Stimulated activated CD8-positive, alpha-beta memory T cell treated with anti-CD3 and anti-CD28 coated beads, Interleukin-7, amount 100 ng/mL, for 4 hours (primary cell): ENCODE measurements around the gene SMG1.

Source experiments
- DNase-seq, 2 donors: peaks; one replicate each; pipeline ENCODE4 v3.0.0-alpha.2; 2020; ENCODE audit warnings: low read depth in 2 of 2

The SMG1 gene

DNA sequence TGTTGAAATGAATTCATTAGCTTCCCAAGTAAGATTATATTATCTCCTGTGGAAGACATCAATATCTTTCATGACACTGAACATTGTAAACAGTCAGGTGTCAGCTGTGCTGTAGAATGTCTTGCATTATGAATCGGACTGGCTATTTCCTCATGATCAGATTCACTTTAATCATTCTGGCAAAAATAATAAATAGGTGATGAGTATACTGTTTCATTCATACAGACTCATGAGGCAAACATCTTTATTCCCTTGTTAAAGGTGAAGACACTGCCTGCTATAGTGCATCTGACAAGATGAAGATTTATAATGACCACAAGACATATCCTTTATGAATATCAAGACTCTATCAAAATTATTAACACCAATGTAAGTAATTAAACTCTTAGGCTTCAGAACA lies 73.6 kb downstream of the SMG1 start:
- DNase-seq, result no peak

DNA sequence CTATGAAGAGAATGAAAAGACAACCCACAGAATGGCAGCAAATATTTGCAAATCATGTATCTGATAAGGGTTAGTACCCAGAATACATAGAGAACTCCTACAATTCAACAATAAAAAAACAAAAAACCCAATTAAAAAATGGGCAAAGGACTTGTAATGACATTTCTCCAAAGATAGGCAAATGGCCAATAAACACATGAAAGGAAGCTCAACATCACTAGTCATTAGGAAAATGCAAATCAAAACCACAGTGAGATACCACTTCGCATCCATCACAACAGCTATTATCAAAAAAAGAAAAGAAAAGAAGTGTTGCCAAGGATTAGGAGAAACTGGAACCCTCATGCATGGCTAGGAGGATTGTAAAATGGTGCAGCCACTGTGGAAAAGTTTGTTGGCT lies 79.8 kb downstream of the SMG1 start:
- DNase-seq, result no peak

DNA sequence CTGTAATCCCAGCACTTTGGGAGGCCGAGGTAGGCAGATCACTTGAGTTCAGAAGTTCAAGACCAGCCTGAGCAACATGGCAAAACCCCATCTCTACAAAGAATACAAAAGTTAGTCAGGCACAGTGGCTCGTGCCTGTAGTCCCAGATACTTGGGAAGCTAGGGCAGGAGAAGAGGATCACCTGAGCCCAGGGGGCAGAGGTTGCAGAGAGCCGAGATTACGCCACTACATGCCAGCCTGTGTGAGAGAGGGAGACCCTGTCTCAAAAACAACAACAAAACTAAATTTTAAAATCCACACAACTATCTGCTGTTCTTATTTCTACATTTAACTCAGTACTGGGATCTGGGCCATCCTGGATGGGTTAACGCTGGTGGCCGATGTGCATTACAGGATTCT lies 83.6 kb downstream of the SMG1 start:
- no peak for DNase-seq

- no peak for DNase-seq
Measured at GRCh38 chr16:18841833-18842525, 84.2 kb downstream of the SMG1 start.

GRCh38 chr16:18839555-18839954 lies 86.7 kb downstream of the SMG1 start:
- no peak for DNase-seq

- DNase-seq, result no peak
Measured at GRCh38 chr16:18836702-18837101, 89.5 kb downstream of the SMG1 start.

DNA sequence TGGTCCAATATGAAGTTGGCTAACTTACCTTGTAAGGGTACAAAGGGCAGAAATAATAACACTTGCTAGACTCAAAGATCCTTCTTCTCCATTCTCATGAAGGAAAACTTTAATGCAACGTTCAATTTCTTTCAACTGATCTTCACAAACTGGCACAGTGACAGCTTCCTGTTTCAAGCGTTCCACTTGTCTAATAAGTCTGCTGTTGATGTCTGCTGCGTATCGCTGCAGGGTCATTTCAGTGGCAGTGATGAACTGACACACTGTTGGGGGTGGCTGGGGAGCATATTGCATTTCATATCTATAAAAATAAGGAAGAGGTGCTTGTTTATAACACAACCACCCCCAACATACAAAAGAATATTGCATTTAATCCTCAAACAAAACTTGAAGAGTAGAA lies 91.3 kb downstream of the SMG1 start:
- DNase-seq, result no peak

DNA sequence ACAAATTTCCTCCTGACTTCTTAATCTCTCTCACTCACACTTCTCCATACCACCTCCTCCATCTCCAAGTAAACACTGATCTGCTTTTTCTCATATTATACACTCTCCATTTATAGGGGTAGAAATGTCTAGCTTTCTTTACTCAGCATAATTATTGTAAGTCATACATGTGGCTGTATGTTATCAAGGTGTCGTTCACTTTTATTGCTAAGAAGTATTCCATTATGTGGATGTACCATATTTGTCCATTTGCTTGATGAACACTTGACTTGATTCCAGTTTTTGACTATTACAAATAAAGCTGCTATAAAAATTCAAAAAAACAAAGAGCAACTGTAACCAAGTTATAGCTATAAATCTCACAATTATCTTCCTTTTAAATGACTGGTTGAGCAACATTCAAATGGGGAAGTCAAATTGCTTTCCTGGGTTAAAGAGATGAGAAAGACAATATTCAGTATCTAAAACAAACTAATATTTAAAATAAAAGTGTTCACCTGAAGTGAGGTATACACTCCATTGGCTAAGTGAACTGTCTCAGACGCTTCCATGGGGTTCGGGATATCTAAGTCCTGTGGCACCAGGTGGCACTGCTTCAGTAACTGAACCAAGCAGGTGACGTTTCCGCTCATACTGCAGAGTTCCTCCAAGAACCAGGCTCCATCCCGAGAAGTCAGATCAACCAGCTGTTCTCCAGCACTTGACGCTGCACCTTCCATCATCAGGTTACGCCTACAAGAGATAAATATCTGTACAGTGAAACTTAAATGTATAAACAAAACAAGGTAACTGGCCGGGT lies 92.3 kb downstream of the SMG1 start:
- no peak for DNase-seq

DNA sequence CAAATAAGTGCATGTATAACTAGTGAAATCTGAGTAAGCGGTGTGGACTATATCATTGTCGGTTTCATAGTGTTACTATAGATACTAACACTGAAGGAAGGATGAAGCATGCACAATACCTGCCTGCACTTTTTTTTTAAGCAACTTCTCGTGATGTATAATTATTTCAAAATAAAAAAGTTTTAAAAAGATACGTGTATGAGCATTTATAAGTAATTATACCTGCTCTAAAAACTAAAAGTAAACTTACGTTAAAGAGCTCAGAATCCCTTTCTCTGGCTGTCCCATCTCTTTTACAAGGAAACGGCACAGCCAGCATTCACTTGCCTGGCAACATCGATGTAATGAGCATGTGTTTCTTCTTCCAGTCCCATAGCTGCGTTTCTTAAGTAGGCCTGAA lies 93.6 kb downstream of the SMG1 start:
- no peak for DNase-seq

GRCh38 chr16:18832006-18832405 lies 94.2 kb downstream of the SMG1 start:
- DNase-seq, result no peak

- DNase-seq, result no peak
Measured at GRCh38 chr16:18829251-18829650, 97.0 kb downstream of the SMG1 start.

DNA sequence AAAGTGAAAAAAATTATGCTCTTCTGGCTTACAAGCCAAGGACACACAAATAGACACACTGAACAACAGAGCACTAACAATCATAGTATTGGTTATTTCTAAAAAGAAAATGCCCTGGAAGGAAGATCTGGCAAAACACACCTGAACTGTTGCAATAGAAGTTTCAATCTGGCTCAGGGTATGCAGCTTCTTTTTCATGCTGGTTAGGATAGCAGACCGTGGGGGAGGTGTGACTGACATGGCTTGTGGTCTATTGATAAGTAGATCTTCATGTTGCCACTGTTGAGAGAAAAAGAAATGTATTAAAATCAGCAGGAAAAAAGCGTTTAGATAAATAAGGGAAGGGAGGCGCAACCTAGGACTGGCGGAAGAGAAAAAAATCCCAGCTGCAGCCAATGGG lies 98.3 kb downstream of the SMG1 start:
- DNase-seq, result no peak

- DNase-seq, result no peak
Measured at GRCh38 chr16:18816286-18816685, 109.9 kb downstream of the SMG1 start.

DNA sequence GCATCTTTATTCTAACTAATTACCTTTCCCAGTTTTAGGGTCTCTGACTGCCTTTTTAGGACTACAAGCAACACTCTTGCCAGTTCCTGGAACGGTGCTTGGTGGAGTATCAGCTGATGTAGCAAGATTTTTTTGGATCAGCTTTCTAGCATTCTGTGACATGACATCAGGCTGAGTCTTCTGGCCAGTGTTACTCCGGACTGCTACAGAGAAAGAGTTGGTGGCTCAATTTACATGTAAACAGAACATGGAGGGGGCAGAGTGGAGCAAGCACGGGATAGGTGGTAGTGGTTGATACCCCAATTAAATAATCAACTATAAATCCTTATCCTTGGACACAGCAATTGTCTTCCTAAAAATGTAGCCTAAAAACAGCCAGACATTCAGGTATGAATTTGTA lies 114.3 kb downstream of the SMG1 start:
- no peak for DNase-seq

GRCh38 chr16:18809165-18809564 lies 117.0 kb downstream of the SMG1 start:
- DNase-seq, result no peak

DNA sequence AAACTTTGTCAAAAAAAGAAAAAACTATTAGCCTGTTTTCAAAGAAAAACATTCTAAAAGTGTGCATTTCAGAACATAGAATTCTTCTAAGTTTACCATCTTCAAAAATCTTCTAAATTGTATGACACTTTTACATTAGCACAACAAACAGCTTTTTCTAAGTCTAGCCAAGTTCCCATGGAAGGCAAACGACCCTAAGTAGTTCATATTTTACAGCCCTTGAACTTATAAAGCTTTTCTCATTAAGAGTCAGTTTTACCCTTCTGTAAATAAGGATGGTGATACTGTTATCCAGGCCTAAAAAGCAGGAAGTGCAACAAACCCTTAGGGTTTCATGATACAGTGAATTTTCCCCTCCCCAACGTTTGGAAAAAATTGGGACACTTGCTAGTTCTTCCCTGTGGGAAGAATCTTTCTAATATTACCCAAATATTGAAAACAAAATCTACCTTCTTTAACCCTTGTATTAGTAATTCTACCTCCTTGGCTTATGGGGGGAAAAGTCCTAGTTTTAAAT lies 120.9 kb downstream of the SMG1 start:
- no peak for DNase-seq

- no peak for DNase-seq
Measured at GRCh38 chr16:18804540-18804939, 121.7 kb downstream of the SMG1 start.

DNA sequence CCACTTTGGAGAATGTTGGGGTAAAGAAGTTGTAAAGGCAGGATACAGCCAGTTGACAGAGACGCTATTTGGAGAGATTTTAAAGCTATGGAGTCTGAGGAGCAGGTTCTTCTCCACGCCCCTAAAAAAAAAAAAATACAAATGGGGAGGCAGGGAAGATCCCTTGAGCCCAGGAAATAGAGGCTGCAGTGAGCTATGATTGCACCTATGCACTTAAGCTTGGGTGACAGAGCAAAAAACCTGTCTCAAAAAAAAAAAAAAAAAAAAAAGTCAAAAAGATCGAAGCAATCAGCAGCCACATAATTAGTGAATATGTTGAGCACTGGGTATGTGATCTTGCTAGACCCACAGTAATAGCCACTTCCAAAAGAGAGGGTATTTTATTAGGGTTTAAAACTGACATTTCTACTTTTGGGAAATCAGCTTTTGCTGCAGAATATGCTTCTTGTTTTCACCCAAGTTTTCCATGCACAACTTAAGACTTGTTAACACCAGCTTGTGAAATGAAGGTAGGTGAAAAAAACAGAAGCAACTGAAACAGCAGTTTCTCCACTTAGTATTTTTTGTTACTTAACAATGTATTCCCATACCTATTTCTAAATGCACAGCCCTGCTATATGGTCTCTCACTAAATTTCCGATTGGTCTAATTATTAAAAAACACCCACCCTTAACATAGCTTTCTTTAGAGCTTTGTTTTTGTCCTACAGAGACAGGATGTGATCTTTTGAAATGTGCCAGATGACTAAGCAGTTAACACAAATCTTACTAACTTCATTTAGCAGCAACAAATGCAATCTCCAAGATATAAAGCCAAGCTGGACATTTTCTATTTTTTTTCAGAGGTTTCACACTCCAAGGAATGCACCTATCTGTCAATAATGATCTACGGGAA lies 122.4 kb downstream of the SMG1 start:
- DNase-seq, result no peak

DNA sequence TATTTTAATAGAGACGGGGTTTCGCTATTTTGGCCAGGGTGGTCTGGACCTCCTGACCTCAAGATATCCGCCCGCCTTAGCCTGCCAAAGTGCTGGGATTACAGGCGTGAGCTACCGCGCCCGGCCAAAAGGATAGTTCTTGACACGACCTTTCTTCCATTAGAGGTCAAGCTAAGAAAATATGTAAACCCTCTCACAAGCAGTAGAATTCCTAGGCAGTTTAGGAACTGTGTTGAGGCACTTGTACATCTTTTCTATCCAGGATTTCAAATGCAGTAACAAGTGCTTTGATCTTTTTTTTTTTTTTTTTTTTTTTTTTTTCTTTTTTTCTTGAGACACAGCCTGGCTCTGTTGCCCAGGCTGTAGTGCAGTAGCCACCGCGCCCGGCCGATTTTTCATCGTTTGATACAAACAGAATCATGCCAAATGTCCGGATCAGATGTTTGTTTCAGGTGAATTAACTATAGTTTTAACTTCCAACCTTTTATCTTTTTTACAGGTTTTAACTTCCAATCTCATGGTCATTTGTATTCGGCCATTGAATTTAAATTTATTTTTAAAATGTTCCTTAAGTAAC lies 123.4 kb downstream of the SMG1 start:
- no peak for DNase-seq

DNA sequence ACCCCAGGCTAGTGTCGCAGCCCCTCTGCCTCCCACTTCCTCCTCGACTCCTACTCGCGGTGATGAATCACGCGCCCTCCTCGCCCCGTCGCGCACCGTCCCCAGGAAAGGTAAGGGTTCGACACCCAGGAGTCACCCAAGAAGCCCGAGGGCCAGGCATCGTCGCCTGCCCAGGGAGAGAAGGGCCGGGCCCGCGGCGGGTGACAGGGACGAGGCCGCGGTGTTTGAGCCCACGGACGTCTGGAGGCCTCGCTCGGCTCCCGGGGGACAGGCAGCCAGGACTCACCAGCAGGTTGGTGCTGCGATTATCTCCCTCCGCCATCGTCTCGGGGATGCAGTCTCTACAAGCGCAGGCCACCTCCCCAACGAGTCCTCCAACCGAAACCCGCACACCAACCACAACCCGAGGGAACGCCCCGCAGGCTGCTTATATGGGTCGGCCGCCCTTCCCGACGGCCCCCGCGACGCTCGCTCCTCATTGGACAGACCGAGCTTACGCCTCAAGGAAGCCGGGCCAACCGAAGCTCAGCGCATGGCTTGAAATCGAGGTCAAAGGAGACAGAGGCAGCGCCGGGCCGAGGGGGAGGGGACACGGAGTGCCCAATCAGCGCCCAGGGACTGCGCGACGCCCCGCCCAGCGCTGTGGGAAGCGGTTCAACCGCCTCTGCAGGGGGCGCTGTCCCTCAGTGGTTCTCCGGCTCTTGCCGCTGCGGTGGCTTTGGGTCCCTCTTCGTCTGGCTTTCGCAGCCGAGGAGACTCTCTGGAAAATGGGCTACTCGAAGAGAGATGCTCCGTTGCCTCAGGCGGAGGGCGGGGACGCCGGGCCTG lies 124.8 kb downstream of the SMG1 start, which contains the start of gene ARL6IP1:
Gene ARL6IP1, minus strand, starts transcription at position 405 of the 828 bp plus-strand sequence. Its CDS starts 83 bp downstream, at position 322.
- DNase-seq, result peak; percentile 98 to 99

DNA sequence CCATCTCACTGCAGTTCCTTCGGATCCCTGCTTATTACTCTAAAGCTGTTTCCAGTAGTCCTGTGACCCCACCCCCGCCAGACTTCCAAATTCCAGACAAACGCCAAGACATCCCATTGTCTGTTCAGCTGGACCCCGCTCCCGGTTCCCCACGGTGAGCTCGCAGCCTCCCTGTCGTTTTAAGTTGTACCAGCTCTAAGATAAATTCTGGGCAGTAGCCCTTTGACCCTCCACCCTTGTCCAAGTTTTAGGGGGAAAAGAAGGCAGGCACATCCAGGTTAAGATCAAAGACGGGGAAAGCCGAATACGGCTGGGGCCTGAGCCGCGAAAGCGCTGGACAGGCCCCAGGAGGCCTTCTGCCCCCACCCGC lies 125.4 kb downstream of the SMG1 start:
- DNase-seq, result no peak
